Spleen (tissue), 11 donors: ENCODE results near the gene FAM107B. TPM values are rescaled to one million over a fixed set of nuclear protein-coding genes. Genes with fewer than 3 reads are reported as not detected.
A peak's percentile ranks its signal among the peaks of the same experiment; 100 is the strongest.

Experiments used
- DNase-seq: peaks from one replicate; pipeline ENCODE4 v3.0.0-alpha.2; 2020
- H3K27ac ChIP-seq, 8 donors: fragments of 200-600 bp; sonication (generic) in 7 of 8; 1 replicate in 4 of 8; 2 replicates in 4 of 8; pipeline versions ENCODE4 v1.5.0 to v1.8.0; 2016 to 2021; ENCODE audit warnings: inconsistent platforms in 4 of 8, mild to moderate bottlenecking in 4 of 8, moderate library complexity in 1 of 8
- H3K27me3 ChIP-seq, 7 donors: fragments of 200-600 bp; sonication (generic) in 6 of 7; replicated peaks in 1 of 7; 1 replicate in 4 of 7; 2 replicates in 3 of 7; pipeline versions ENCODE4 v1.5.0 to v1.8.0; 2016 to 2021; ENCODE audit warnings: inconsistent platforms in 3 of 7, mild to moderate bottlenecking in 1 of 7
- H3K36me3 ChIP-seq, 6 donors: fragments of 200-600 bp; sonication (generic) in 5 of 6; 1 replicate in 4 of 6; 2 replicates in 2 of 6; pipeline versions ENCODE4 v1.5.0 to v1.8.0; 2016 to 2021; ENCODE audit warnings: inconsistent platforms in 2 of 6
- H3K4me1 ChIP-seq, 6 donors: fragments of 200-600 bp; sonication (generic) in 5 of 6; 1 replicate in 3 of 6; 2 replicates in 3 of 6; pipeline versions ENCODE4 v1.5.0 to v1.8.0; 2016 to 2021; ENCODE audit warnings: inconsistent platforms in 3 of 6
- H3K4me3 ChIP-seq, 8 donors: fragments of 200-600 bp; sonication (generic) in 7 of 8; 1 replicate in 4 of 8; 2 replicates in 4 of 8; pipeline versions ENCODE4 v1.5.0 to v1.8.0; 2016 to 2021; ENCODE audit warnings: inconsistent platforms in 4 of 8, mild to moderate bottlenecking in 4 of 8, moderate library complexity in 2 of 8
- H3K9me3 ChIP-seq, 8 donors: fragments of 200-600 bp; sonication (generic) in 7 of 8; 1 replicate in 4 of 8; 2 replicates in 4 of 8; pipeline versions ENCODE4 v1.5.0 to v1.8.0; 2016 to 2021; ENCODE audit warnings: inconsistent platforms in 4 of 8
- CTCF ChIP-seq, 11 experiments: fragments of 200-600 bp in 7 of 11; fragments of 450-650 bp in 4 of 11; sonication (generic) in 4 of 11; IDR thresholded peaks in 8 of 11; conservative IDR thresholded peaks in 3 of 11; 1 replicate in 7 of 11; 2 replicates in 4 of 11; pipeline versions ENCODE4 v1.4.0 to v1.8.0; 2016 to 2021; ENCODE audit warnings: antibody characterized with exemption in 11 of 11, inconsistent platforms in 4 of 11, mild to moderate bottlenecking in 1 of 11
- POLR2A ChIP-seq, 3 donors: fragments of 450-650 bp; IDR thresholded peaks; one replicate each; pipeline ENCODE4 v1.5.1; 2017; ENCODE audit warnings: antibody characterized with exemption in 3 of 3, mild to moderate bottlenecking in 1 of 3
- POLR2AphosphoS5 ChIP-seq, 3 donors: sonication (generic); formaldehyde crosslinking; IDR thresholded peaks; one replicate each; pipeline ENCODE4 v1.5.1; 2017; ENCODE audit warnings: antibody characterized with exemption in 3 of 3
- WGBS, 5 donors: extraction: QIAGEN DNeasy Blood & Tissue Kit in 3 of 5; methylation state at CpG; one replicate each; pipeline versions ENCODE4 v1.1.5 to v1.1.7; 2013 to 2018; 5-methylcytosine and 5-hydroxymethylcytosine counted together
- intact Hi-C: fragments of 100-400 bp; cut with DNase I; formaldehyde crosslinking; loops from one replicate; pipeline ENCODE4 v1.15.0; 2023; ENCODE audit warnings: low total_unique reads
- polyA plus RNA-seq, 3 donors: library from polyadenylated mRNA; stranded (reverse); fragments of 200-250 nt; gene quantifications; one replicate each; pipeline ENCODE4 v1.2.1, GENCODE V29; 2013
- total RNA-seq, 7 donors: library from RNA; depleted of rRNA in 3 of 7; stranded (reverse); fragments of >200 nt in 3 of 7; fragmentation: NEBNext Ultra II Directional in 4 of 7; extraction: Animal tissue kit (Norgen Biotek cat#: 25700) in 4 of 7; gene quantifications; one replicate each; pipeline versions ENCODE4 v1.1.0 to v1.2.1, GENCODE V29; 2016 to 2021
- donor health status: healthy with polysubstance abuse.
- donor health status: DM: no; HTN: no; CAD: no; lungs with moderate emphysema.
- donor health status: DM: no; HTN: no; CAD: no.
- donor health status: Bipolar disorder and iron deficiency.
- donor health status: healthy.
- donor health status: DM: no; HTN: no; CAD: no.
- donor health status: DM: yes; HTN: yes; CAD: no.

The FAM107B gene
- total and polyA plus RNA-seq, 10 donors, result 40.1 to 115 (median 75.5) TPM

- WGBS, 5 donors, result 91 to 99% (median 94%) methylated on average over 4 of the region's 4 CpGs
- Histone ChIP-seq H3K4me1 (peaks cover 26 to 74% (median 47%) of the 10 kb centered on the region in 6 donors), H3K9me3 (no peaks in the 10 kb centered on the region), H3K4me3 (no peak overlapping the region), H3K27ac (peak overlapping the region in 3 of 8 donors; percentile 86 to 87 (median 86)), H3K27me3 (no peaks in the 10 kb centered on the region), H3K36me3 (no peaks in the 10 kb centered on the region)
- TF ChIP-seq POLR2AphosphoS5 (IDR thresholded peaks at IDR 0.05), result no peak
- TF ChIP-seq POLR2A (IDR thresholded peaks at IDR 0.05), result no peak
- no peak for TF ChIP-seq CTCF (IDR thresholded peaks at IDR 0.05 in 8 of 11, conservative IDR thresholded peaks at IDR 0.05 in 3 of 11)
- DNase-seq, result no peak
- intact Hi-C loops, result no loop called here
Observed at GRCh38 chr10:14649739-14650138, 125.0 kb downstream of the FAM107B start.

- TF ChIP-seq POLR2AphosphoS5 (IDR thresholded peaks at IDR 0.05), result no peak
- no peak for TF ChIP-seq CTCF (IDR thresholded peaks at IDR 0.05 in 8 of 11, conservative IDR thresholded peaks at IDR 0.05 in 3 of 11)
- no peak for TF ChIP-seq POLR2A (IDR thresholded peaks at IDR 0.05)
Observed at GRCh38 chr10:14648946-14649345, 125.8 kb downstream of the FAM107B start.

GRCh38 chr10:14648005-14648765, 126.5 kb downstream of the FAM107B start:
- WGBS, 5 donors, result 11 to 13% (median 11%) methylated on average over 15 of the region's 15 CpGs
- Histone ChIP-seq H3K36me3 (no peaks in the 10 kb centered on the region), H3K27me3 (no peaks in the 10 kb centered on the region), H3K4me3 (peak overlapping the region in 6 of 8 donors; percentile 8 to 55 (median 15)), H3K9me3 (no peaks in the 10 kb centered on the region), H3K27ac (peak overlapping the region; percentile 68 to 87 (median 86)), H3K4me1 (peaks cover 15 to 64% (median 31%) of the 10 kb centered on the region in 6 donors)
- peak; percentile 86 for DNase-seq
- intact Hi-C loops, result no loop called here
- TF ChIP-seq CTCF (IDR thresholded peaks at IDR 0.05 in 8 of 11, conservative IDR thresholded peaks at IDR 0.05 in 3 of 11) (peak in 1 of 11 experiments; percentile 10), POLR2A (IDR thresholded peaks at IDR 0.05) (no peak), POLR2AphosphoS5 (IDR thresholded peaks at IDR 0.05) (peak in 1 of 3 donors; percentile 69)

More at GRCh38 chr10:14648946-14649345, 125.8 kb downstream of the FAM107B start:
- H3K36me3 ChIP-seq, result no peaks in the 10 kb centered on the region
- 78 to 97% (median 88%) methylated on average over 2 of the region's 2 CpGs for WGBS, 5 donors
- peaks cover 23 to 71% (median 39%) of the 10 kb centered on the region in 6 donors for H3K4me1 ChIP-seq
- no peaks in the 10 kb centered on the region for H3K9me3 ChIP-seq
- no peak for DNase-seq
- H3K4me3 ChIP-seq, result no peak overlapping the region
- H3K27me3 ChIP-seq, result no peaks in the 10 kb centered on the region
- H3K27ac ChIP-seq, result peak overlapping the region; percentile 68 to 87 (median 86)
- intact Hi-C loops, result no loop called here

GRCh38 chr10:14645239-14645960, 129.3 kb downstream of the FAM107B start:
- no peak overlapping the region for H3K4me3 ChIP-seq
- intact Hi-C loops, result no loop called here
- no peak for DNase-seq
- 57 to 68% (median 67%) methylated on average over 6 of the region's 6 CpGs for WGBS, 5 donors
- no peaks in the 10 kb centered on the region for H3K27me3 ChIP-seq
- peaks cover 12 to 57% (median 29%) of the 10 kb centered on the region in 6 donors for H3K4me1 ChIP-seq
- peak overlapping the region in 4 of 8 donors; percentile 41 to 62 (median 56) for H3K27ac ChIP-seq
- peaks cover 0 to 4% (median 0%) of the 10 kb centered on the region in 8 donors for H3K9me3 ChIP-seq
- no peaks in the 10 kb centered on the region for H3K36me3 ChIP-seq
- TF ChIP-seq CTCF (IDR thresholded peaks at IDR 0.05 in 8 of 11, conservative IDR thresholded peaks at IDR 0.05 in 3 of 11), result no peak
